ENCODE data around the gene PPFIBP2. TPM values are rescaled to one million over a fixed set of nuclear protein-coding genes. Genes with fewer than 3 reads are reported as not detected.

PPFIBP2 gene
- total RNA-seq, 6 donors from 2014 or later: 10.6 to 63.9 (median 36.7) TPM

- peaks cover 0 to 74% (median 52%) of the 10 kb centered on the region in 4 donors for H3K36me3 ChIP-seq
- no peak overlapping the region for H3K4me3 ChIP-seq
- H3K9me3 ChIP-seq: no peaks in the 10 kb centered on the region
- WGBS, 2 donors: 49 to 51% methylated on average over 5 of the region's 5 CpGs
- no peak for ATAC-seq (ENCODE audit: low FRiP score in 2 of 2)
- TF ChIP-seq POLR2A (IDR thresholded peaks at IDR 0.05) (no peak), POLR2AphosphoS5 (IDR thresholded peaks at IDR 0.05) (no peak), EP300 (IDR thresholded peaks at IDR 0.05) (no peak)
- TF ChIP-seq, protein P1, sequence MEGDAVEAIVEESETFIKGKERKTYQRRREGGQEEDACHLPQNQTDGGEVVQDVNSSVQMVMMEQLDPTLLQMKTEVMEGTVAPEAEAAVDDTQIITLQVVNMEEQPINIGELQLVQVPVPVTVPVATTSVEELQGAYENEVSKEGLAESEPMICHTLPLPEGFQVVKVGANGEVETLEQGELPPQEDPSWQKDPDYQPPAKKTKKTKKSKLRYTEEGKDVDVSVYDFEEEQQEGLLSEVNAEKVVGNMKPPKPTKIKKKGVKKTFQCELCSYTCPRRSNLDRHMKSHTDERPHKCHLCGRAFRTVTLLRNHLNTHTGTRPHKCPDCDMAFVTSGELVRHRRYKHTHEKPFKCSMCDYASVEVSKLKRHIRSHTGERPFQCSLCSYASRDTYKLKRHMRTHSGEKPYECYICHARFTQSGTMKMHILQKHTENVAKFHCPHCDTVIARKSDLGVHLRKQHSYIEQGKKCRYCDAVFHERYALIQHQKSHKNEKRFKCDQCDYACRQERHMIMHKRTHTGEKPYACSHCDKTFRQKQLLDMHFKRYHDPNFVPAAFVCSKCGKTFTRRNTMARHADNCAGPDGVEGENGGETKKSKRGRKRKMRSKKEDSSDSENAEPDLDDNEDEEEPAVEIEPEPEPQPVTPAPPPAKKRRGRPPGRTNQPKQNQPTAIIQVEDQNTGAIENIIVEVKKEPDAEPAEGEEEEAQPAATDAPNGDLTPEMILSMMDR (IDR thresholded peaks at IDR 0.05): no peak
- DNase-seq: no peak
- H3K27me3 ChIP-seq: no peaks in the 10 kb centered on the region
- no peak overlapping the region for H3K27ac ChIP-seq
- no peaks in the 10 kb centered on the region for H3K4me1 ChIP-seq
Observed at GRCh38 chr11:7651140-7651551, 137.3 kb downstream of the PPFIBP2 start.

DNA sequence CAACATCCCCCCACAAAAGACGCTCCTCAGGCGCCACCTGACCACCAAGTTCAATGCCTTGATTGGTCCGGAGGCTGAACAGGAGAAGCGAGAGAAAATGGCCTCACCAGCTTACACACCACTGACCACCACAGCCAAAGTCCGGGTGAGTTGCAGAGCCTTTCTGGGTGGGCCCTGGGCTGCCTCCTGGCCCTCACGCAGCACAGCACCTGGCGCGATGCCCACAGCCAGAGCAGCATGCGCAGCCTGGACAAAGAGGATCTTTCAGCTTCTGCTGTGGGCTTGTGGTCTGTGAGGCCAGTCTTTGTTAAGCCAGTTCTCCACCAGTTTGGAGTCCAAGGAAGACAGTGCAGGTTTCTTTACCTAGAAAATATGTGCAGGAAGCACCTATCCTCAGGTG, 137.9 kb downstream of the PPFIBP2 start:
- Histone ChIP-seq H3K36me3 (peaks cover 0 to 74% (median 52%) of the 10 kb centered on the region in 4 donors), H3K4me3 (no peak overlapping the region)
- no peak for ATAC-seq (ENCODE audit: low FRiP score in 2 of 2)

DNA sequence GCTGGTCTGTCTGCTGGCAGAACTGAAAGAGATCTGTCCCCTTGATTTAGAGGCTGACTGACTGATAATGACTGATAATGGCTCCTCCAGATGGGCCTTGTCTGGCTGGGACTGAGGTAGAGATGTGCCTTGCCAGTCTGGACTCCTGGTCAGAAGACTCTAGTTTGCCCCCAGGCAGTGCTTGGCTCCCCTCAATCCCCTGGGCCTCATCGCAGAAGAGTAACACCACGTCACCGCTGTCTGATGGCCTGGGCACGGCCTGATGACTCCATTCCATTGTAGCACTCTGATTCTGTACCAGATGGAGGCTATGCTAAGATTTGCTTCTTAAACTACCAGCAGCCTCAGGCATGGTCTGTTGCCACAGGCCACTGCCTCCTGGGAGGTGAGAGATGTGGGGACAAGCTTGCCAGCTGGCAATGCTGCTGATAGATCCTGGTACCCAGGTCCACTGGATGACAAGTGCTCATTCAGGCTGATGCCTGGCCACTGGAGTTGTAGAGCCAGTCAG, 140.5 kb downstream of the PPFIBP2 start:
- no peak for ATAC-seq (ENCODE audit: low FRiP score in 2 of 2)
- WGBS, 2 donors: 92% methylated on average over 4 of the region's 4 CpGs; no CpG with 5 or more reads in 1 of the 2 donors
- peaks cover 0 to 66% (median 44%) of the 10 kb centered on the region in 4 donors for H3K36me3 ChIP-seq
- DNase-seq: no peak
- no peak overlapping the region for H3K4me3 ChIP-seq
- TF ChIP-seq EP300 (IDR thresholded peaks at IDR 0.05): no peak
- TF ChIP-seq, protein P1 (IDR thresholded peaks at IDR 0.05): no peak
- no peaks in the 10 kb centered on the region for H3K27me3 ChIP-seq
- no peaks in the 10 kb centered on the region for H3K9me3 ChIP-seq
- no peaks in the 10 kb centered on the region for H3K4me1 ChIP-seq
- H3K27ac ChIP-seq: no peak overlapping the region

More for the DNA sequence above, 137.9 kb downstream of the PPFIBP2 start:
- Histone ChIP-seq H3K4me1 (no peaks in the 10 kb centered on the region), H3K27me3 (no peaks in the 10 kb centered on the region), H3K9me3 (no peaks in the 10 kb centered on the region), H3K27ac (no peak overlapping the region)
- DNase-seq: peak in 1 of 2 donors; percentile 73
- TF ChIP-seq POLR2A (IDR thresholded peaks at IDR 0.05): no peak
- no peak for TF ChIP-seq POLR2AphosphoS5 (IDR thresholded peaks at IDR 0.05)
- TF ChIP-seq, protein P1 (IDR thresholded peaks at IDR 0.05): no peak
- TF ChIP-seq EP300 (IDR thresholded peaks at IDR 0.05): no peak
- WGBS, 2 donors: 92 to 95% methylated on average over 4 to 9 of the region's 9 CpGs

DNA sequence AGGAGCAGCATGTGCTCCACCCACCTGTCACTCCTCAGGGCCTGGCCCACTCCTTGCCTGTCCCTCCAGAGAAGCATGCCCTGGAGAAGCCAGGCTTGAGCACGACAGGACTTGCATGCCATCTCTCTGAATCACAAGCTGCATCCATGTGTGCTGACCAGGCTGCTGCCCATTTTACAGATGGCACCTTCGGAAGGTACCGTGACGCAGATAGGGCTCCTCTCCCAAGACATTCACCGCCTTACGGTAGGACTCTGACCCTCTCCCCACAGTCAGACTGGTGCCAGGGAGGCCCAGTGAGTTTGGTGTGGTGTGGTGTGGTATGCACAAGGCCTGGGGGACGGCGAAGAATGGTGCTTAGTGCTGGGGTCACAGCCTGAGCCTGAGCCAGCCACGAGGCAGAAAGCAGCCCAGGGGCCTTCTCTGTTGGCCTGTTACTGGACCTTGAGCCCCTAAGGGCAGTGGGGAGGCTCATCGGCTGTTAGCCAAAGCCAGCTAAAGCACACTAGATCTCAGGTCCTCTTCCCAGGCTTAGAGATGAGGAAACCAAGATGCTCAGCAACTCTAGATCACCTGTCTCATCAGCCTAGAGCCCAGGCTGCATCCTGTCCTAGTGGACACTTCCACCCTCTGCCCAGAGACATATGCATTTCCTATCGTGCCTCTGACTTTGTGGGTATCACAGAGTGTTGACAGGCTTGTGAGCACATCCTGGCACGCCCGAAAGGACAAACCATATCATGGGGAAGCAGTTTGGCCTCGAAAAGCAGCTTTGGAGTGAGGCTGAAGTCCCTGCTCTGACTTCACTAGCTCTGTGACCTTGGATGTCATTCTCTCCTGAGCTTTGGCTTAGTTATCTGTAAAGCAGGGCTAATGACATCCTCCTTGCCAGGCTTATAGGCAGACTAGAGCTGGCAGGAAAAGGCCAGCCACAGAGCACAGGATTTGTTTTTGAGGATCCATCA, 141.7 kb downstream of the PPFIBP2 start:
- Histone ChIP-seq H3K9me3 (no peaks in the 10 kb centered on the region), H3K36me3 (peaks cover 0 to 53% (median 38%) of the 10 kb centered on the region in 4 donors), H3K4me1 (no peaks in the 10 kb centered on the region), H3K27ac (no peak overlapping the region), H3K4me3 (no peak overlapping the region), H3K27me3 (no peaks in the 10 kb centered on the region)
- WGBS, 2 donors: 86 to 93% methylated on average over 7 to 14 of the region's 14 CpGs
- DNase-seq (no peak), ATAC-seq (ENCODE audit: low FRiP score in 2 of 2) (no peak)
- TF ChIP-seq, protein P1 (IDR thresholded peaks at IDR 0.05): no peak
- TF ChIP-seq POLR2AphosphoS5 (IDR thresholded peaks at IDR 0.05) (no peak), POLR2A (IDR thresholded peaks at IDR 0.05) (no peak)
